RWPE1 (cell line): ENCODE measurements around the gene SREBF1.
A peak's percentile ranks its signal among the peaks of the same experiment; 100 is the strongest.
"Not testable (repeated sequence)": the region's sequence is repeated elsewhere in the genome, so short reads cannot be mapped to it uniquely, and the experiment has no call there.

Experiments
- CTCF ChIA-PET: fragments of 350-600 bp; sonication (Branson Sonifier 250); formaldehyde crosslinking; extraction: SDS; loops from one replicate; lab custom pipeline; 2021; lab: Yijun Ruan, JAX
- POLR2A ChIA-PET: fragments of 400-600 bp; formaldehyde crosslinking; extraction: SDS; loops from one replicate; lab custom pipeline; 2020; ENCODE audit warnings: antibody characterized with exemption; ENCODE audit not compliant: low non-redundant PET; lab: Yijun Ruan, JAX
- DNase-seq: peaks from one replicate; pipeline ENCODE4 v3.0.0; 2012; ENCODE audit warnings: low spot score
- H3K27ac ChIP-seq: fragments of 450-650 bp; 2 replicates; pipeline ENCODE4 v1.5.1; 2017
- TF ChIP-seq, protein P1 (sequence below): fragments of 450-650 bp; conservative IDR thresholded peaks from 2 replicates; pipeline ENCODE4 v1.5.1; 2017; ENCODE audit warnings: low read depth, mild to moderate bottlenecking

Gene SREBF1

DNA sequence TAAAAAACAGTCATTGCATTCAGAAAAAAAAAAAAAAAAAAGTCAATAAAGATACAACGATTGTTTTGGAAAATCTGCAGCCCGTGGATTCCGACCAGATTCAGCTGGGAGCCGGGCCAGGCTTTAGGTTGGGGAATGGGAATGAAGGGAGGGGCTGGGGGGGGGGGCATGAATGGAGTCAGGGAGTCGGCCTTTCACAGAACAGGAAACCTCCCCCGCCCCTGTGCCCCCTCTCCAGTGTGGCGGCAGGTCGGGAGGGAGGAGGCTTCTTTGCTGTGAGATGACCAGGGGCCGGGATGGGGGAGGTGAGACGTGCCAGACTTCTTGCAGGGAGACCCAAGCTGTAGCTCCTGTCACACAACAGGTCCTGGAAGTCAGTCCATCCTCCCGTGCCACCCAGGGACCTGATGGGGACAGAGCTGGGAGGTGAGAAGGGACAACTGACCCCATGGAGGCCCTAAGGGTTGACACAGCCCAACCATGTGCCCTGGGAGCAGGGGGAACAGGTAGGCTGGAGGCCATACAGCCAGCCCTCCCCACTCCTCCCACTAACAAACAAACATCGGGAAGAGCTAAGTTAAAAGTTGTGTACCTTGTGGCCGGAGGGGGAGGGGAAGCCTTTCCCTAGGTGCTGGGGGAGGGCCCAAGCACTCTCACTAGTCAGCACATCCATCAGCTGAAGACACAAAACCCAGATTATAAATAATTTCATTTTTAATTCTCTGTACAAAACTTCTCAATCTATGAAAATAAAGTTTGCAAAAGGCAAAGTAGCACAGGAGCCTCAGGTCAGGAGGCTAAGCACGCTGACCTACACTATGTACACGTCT is 25.2 kb downstream of the SREBF1 start:
- CTCF ChIA-PET, result interaction anchor here (0.6 to 2.0 kb wide), 13 partner anchors 9 to 224 kb away, joined by 3 to 11 read pairs (median 4); no protein-coding TSS in a partner anchor
- POLR2A ChIA-PET, result interaction anchor here (0.7 kb wide), 1 partner anchor 12 kb away, joined by 9 read pairs; no protein-coding TSS in a partner anchor
- H3K27ac ChIP-seq, result peak overlapping the region; percentile 97

DNA sequence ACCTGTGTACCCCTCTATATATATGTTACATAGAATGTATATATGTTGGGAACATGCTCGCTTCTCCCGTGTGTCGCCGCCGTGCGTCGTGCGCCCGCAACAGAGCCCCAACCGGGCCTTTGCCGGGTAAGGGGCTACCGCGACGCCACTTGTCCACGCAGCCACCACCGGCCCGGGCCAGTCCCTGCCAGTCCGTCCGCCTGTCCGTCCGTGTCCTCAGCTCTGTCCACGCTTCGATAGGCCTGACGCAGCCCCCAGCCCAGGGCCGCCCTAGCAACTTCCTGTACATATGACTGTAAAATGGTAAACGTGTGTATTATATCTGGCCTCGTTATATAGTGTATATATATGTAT is 25.9 kb downstream of the SREBF1 start:
- ChIA-PET POLR2A (interaction anchor here (0.7 kb wide), 1 partner anchor 13 kb away, joined by 9 read pairs; no protein-coding TSS in a partner anchor), CTCF (interaction anchor here (0.7 to 2.0 kb wide), 4 partner anchors 9 to 66 kb away, joined by 3 to 11 read pairs (median 6); no protein-coding TSS in a partner anchor)
- no peak for DNase-seq
- TF ChIP-seq, protein P1, sequence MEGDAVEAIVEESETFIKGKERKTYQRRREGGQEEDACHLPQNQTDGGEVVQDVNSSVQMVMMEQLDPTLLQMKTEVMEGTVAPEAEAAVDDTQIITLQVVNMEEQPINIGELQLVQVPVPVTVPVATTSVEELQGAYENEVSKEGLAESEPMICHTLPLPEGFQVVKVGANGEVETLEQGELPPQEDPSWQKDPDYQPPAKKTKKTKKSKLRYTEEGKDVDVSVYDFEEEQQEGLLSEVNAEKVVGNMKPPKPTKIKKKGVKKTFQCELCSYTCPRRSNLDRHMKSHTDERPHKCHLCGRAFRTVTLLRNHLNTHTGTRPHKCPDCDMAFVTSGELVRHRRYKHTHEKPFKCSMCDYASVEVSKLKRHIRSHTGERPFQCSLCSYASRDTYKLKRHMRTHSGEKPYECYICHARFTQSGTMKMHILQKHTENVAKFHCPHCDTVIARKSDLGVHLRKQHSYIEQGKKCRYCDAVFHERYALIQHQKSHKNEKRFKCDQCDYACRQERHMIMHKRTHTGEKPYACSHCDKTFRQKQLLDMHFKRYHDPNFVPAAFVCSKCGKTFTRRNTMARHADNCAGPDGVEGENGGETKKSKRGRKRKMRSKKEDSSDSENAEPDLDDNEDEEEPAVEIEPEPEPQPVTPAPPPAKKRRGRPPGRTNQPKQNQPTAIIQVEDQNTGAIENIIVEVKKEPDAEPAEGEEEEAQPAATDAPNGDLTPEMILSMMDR, result no peak
- peak overlapping the region; percentile 97 for H3K27ac ChIP-seq

More for the DNA sequence above, 25.2 kb downstream of the SREBF1 start:
- TF ChIP-seq, protein P1, result no peak
- DNase-seq, result no peak

DNA sequence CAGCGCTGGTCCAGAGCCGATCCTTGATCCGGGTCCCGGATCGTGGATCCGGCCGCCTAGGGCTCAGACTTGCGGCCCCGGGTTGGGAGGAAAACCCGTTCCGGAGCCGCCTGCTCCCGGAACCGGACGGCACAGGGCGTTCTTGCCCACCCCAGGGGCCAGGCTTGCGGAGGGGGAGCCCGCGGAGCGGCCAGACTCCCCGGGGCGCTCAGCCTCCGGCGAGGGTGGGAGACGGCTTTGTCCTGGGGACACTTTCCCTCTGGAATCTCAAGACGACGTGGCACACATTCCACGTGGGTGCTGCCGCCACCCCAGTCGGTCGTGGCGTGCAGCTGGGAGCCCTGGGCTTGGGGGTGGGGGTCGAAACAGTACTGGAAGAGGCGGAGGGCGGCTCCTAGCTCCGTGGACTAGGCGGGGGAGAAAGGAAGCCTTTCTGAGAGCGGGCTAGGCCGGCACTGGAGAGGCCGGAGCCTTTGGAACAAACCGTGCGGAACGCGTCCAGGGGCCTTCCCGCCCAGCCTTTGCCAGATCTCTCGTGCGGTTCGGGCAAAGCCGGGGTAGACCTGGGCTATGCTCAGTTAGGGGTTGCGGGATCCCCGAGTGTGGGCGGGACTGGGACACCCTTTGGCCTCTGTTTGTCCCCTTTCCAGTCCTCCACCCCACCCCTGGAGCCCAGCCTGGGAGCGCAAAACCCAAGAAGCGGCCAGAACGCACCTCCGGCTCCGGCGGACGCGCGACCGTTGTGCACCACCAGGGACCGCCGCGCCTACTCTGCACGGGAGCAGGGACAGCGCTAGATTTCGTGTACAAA is 26.5 kb downstream of the SREBF1 start:
- peak overlapping the region; percentile 97 for H3K27ac ChIP-seq
- DNase-seq, result no peak
- ChIA-PET CTCF (interaction anchor here (0.6 to 1.3 kb wide), 2 partner anchors 9 to 40 kb away, joined by 3 to 7 read pairs; no protein-coding TSS in a partner anchor), POLR2A (interaction anchor here (0.7 kb wide), 1 partner anchor 14 kb away, joined by 9 read pairs; no protein-coding TSS in a partner anchor)
- TF ChIP-seq, protein P1, result no peak

DNA sequence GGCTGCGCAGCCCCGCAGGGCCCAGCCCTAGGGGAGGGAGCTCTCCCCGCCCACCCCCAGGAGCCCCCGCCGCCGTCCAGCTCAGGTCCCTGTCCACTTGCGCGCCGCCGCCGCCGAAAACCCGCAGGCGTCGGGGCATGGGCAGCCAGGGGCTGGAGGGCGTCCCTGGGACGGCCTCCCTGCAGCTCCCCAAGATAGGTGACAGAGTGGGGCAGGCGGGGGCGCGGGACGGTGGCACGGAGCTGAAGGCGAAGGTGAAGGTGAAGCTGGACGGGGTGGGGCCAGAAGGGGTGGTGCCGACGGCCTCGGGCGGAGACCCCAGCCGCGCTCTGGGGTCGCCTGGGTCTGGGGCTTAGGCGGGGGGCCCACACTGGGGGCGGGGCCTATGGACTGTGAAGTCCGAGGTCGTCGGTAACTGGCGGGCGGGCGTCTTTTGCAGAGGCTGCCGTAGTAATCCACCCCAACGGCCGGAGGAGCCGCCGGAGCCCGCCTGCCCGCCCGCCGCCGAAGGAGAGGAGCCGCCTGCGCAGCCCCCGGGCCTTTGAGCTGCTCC is 27.2 kb downstream of the SREBF1 start:
- ChIA-PET CTCF (interaction anchor here (0.6 kb wide), 2 partner anchors 41 to 129 kb away, joined by 3 read pairs; no protein-coding TSS in a partner anchor), POLR2A (interaction anchor here (0.8 kb wide), 1 partner anchor 29 kb away, joined by 3 read pairs; no protein-coding TSS in a partner anchor)
- H3K27ac ChIP-seq, result peak overlapping the region; percentile 97
- TF ChIP-seq, protein P1, result no peak
- DNase-seq, result no peak

DNA sequence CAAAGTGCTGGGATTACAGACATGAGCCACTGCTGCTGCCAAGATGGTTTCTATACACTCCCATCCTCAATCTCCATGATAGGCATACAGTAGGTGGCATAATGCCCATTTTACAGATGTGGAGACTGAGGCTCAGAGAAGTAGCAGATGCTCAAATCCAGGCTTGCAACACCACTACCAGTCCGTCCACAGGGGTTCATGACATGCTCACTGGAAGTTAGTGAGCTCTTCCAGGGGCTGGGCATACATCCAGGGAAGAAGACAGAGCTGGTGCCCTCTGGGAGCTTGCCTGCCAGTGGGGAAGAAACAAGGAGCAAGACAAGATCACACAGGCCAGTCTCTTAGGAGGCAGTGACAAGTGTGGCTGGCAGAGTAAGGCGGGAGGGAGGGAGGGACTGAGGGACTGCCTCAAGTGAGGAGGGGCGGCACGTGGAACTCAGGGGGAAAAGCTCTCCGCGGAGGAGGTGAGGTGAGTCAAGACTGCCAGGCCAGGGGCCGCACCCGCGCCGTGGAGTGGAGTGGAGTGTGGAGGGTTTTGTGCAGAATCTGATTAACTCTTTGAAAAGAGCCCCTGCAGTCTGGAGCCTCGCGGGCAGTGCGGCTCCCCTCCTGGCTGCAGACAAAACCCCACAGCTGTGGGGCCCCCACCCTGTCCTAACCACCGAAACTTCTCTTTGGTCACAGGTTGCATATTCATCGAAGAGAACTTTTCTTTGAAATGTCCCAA is 27.9 kb downstream of the SREBF1 start:
- H3K27ac ChIP-seq, result peak overlapping the region; percentile 97
- TF ChIP-seq, protein P1, result no peak
- ChIA-PET POLR2A (interaction anchor here (0.8 kb wide), 1 partner anchor 29 kb away, joined by 3 read pairs; no protein-coding TSS in a partner anchor), CTCF (interaction anchor here (0.6 kb wide), 2 partner anchors 129 to 334 kb away, joined by 3 to 6 read pairs; no protein-coding TSS in a partner anchor)
- DNase-seq, result no peak

DNA sequence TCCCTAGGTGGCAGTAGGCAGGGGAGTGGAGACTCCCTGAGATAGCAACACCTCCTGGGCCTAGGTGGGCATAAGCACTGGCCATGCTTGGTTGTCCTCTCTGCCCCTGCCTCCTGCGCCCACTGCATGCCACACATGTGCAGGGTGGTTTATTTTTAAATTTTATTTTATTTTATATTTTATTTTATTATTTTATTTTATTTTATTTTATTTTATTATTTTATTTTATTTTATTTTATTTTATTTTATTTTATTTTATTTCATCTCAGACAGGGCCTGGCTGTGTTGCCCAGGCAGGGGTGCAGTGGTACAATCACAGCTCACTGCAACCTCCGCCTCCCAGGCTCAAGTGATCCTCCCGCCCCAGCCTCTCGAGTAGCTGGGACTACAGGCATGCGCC is 28.6 kb downstream of the SREBF1 start:
- CTCF ChIA-PET, result interaction anchor here (0.6 kb wide), 1 partner anchor 334 kb away, joined by 6 read pairs; no protein-coding TSS in a partner anchor

More for the DNA sequence above, 28.6 kb downstream of the SREBF1 start:
- DNase-seq, POLR2A ChIA-PET: not testable (repeated sequence)
- H3K27ac ChIP-seq, result peak overlapping the region; percentile 97
